COLO668 (cell line): Measurements from ENCODE around the gene ITPKC.

Experiments
- DNase-seq: peaks from one replicate; lab custom pipeline; 2025; ENCODE audit not compliant: unreplicated experiment; lab: John Stamatoyannopoulos, UW

ITPKC gene

DNA sequence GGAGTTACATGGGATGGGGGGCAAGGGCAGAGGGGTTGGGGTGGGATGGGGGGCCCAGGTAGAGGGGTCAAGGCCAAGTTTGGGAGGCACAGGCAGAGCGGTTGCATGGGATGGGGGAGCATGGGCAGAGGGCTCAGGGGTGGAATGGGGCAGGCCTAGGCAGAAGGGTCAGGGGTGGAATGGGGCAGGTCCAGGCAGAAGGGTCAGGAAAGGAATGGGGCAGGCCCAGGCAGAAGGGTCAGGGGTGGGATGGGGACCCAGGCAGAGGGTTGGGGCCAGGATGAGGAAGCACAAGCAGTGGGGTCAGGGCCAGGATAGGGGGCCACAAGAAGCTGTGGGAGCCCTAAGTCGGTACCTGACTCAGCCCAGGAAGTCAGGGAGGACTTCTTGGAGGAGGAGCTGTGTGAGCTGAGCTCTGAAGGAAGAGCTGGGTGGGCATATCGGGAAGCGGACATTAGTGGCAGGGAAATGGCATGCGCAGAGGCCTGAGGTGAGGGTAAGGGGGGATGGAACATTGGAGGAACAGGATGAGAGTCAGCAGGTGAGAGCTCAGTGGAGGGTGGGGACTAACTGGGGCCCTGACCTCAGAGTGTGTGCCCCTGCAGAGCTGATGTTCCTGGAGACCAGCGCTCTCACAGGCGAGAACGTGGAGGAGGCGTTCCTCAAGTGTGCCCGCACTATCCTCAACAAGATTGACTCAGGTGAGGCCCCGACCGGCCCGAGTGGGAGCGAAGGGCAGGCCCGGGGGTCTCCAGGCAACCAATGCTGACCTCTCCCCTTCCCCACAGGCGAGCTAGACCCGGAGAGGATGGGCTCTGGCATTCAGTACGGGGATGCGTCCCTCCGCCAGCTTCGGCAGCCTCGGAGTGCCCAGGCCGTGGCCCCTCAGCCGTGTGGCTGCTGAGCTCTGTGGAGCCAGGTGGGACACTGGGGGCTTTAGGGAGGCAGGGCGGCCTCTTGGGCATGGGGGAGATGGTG, 69.4 kb downstream of the ITPKC start:
- no peak for DNase-seq
